ENCODE results near the gene NR2F1-AS1.

GRCh38 chr5:93477816-93478215 lies 103.2 kb downstream of the NR2F1-AS1 start:
- no peak for TF ChIP-seq TAF1 (conservative IDR thresholded peaks at IDR 0.05)
- TF ChIP-seq, protein P1, sequence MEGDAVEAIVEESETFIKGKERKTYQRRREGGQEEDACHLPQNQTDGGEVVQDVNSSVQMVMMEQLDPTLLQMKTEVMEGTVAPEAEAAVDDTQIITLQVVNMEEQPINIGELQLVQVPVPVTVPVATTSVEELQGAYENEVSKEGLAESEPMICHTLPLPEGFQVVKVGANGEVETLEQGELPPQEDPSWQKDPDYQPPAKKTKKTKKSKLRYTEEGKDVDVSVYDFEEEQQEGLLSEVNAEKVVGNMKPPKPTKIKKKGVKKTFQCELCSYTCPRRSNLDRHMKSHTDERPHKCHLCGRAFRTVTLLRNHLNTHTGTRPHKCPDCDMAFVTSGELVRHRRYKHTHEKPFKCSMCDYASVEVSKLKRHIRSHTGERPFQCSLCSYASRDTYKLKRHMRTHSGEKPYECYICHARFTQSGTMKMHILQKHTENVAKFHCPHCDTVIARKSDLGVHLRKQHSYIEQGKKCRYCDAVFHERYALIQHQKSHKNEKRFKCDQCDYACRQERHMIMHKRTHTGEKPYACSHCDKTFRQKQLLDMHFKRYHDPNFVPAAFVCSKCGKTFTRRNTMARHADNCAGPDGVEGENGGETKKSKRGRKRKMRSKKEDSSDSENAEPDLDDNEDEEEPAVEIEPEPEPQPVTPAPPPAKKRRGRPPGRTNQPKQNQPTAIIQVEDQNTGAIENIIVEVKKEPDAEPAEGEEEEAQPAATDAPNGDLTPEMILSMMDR (IDR thresholded peaks at IDR 0.05; ENCODE audit: low read depth, low read length, missing input control), result no peak
- TF ChIP-seq GABPA (IDR thresholded peaks at IDR 0.05 in 1 of 2, conservative IDR thresholded peaks at IDR 0.05 in 1 of 2), result no peak
- TF ChIP-seq RXRA (IDR thresholded peaks at IDR 0.05), result no peak
